Natural killer cell (primary cell): ENCODE measurements around the gene INPP5A. TPM values are rescaled to one million over a fixed set of nuclear protein-coding genes. Genes with fewer than 3 reads are reported as not detected.

Source experiments
- ATAC-seq, 3 donors: fragments of 150-1000 bp in 2 of 3; fragments of 200-7000 bp in 1 of 3; cut with Tn5 transposase; 1 replicate in 1 of 3; 2 replicates in 2 of 3; pipeline ENCODE4 v1.10.0; 2021; ENCODE audit warnings: mild to moderate bottlenecking in 2 of 3, moderate library complexity in 2 of 3
- DNase-seq, 2 donors: peaks; one replicate each; pipeline versions ENCODE4 v3.0.0 to v3.0.0-alpha.2; 2013 to 2021; ENCODE audit warnings: mixed read lengths in 1 of 2
- H3K27ac ChIP-seq: one replicate; pipeline ENCODE4 v1.5.1; 2013; ENCODE audit warnings: mild to moderate bottlenecking, low read length
- H3K27me3 ChIP-seq: one replicate; pipeline ENCODE4 v1.6.1; 2013; ENCODE audit warnings: low read length; ENCODE audit not compliant: control insufficient read depth, insufficient read depth
- H3K36me3 ChIP-seq: one replicate; pipeline ENCODE4 v1.6.1; 2013; ENCODE audit warnings: low read length; ENCODE audit not compliant: control insufficient read depth, insufficient read depth
- H3K4me1 ChIP-seq: one replicate; pipeline ENCODE4 v1.6.1; 2013; ENCODE audit warnings: low read length; ENCODE audit not compliant: control insufficient read depth, insufficient read depth
- H3K4me3 ChIP-seq: one replicate; pipeline ENCODE4 v1.5.1; 2013; ENCODE audit warnings: low read length
- H3K9me3 ChIP-seq: one replicate; pipeline ENCODE4 v1.6.1; 2013; ENCODE audit warnings: low read length; ENCODE audit not compliant: control insufficient read depth, insufficient read depth
- H3K27ac Mint-ChIP-seq, 2 donors: one replicate each; pipeline ENCODE4 v1.8.0; 2022; ENCODE audit warnings: mild to moderate bottlenecking in 2 of 2, mixed read lengths in 2 of 2, moderate library complexity in 1 of 2
- H3K27me3 Mint-ChIP-seq, 2 donors: one replicate each; pipeline ENCODE4 v1.8.0; 2022; ENCODE audit warnings: low read depth in 2 of 2, mixed read lengths in 2 of 2
- H3K36me3 Mint-ChIP-seq: one replicate; pipeline ENCODE4 v1.8.0; 2022; ENCODE audit warnings: mixed read lengths
- H3K4me1 Mint-ChIP-seq, 2 donors: one replicate each; pipeline ENCODE4 v1.8.0; 2022; ENCODE audit warnings: mixed read lengths in 2 of 2
- H3K4me3 Mint-ChIP-seq: one replicate; pipeline ENCODE4 v1.8.0; 2022; ENCODE audit warnings: mild to moderate bottlenecking, moderate library complexity, mixed read lengths
- H3K9me3 Mint-ChIP-seq, 2 donors: one replicate each; pipeline ENCODE4 v1.8.0; 2022; ENCODE audit warnings: mixed read lengths in 2 of 2
- CTCF ChIP-seq: fragments of 200-600 bp; IDR thresholded peaks from one replicate; pipeline ENCODE4 v1.8.0; 2022; ENCODE audit warnings: antibody characterized with exemption
- WGBS: methylation state at CpG from one replicate; pipeline ENCODE4 v1.1.7; 2013; ENCODE audit warnings: missing lambda C conversion rate; ENCODE audit not compliant: insufficient coverage; 5-methylcytosine and 5-hydroxymethylcytosine counted together
- intact Hi-C: fragments of 100-400 bp; cut with micrococcal nuclease; formaldehyde crosslinking; loops from one replicate; pipeline ENCODE4 v1.14.2; 2022
- total RNA-seq, 4 donors: library from RNA; stranded (reverse); fragments of 120-200 nt in 1 of 4; gene quantifications; one replicate each; pipeline versions ENCODE4 v1.2.3 to v1.2.4, GENCODE V29; 2013 to 2022

INPP5A gene
- total RNA-seq, 3 donors from 2014 or later (not counting 1 experiment from before 2014, with no cell fraction given): 12.6 to 38.6 (median 18.6) TPM

GRCh38 chr10:132639470-132639869, 101.9 kb downstream of the INPP5A start:
- Mint-ChIP-seq H3K9me3 (no peaks in the 10 kb centered on the region), H3K36me3 (no peaks in the 10 kb centered on the region), H3K4me3 (no peak overlapping the region), H3K27me3 (peaks cover 0 to 19% of the 10 kb centered on the region in 2 donors), H3K4me1 (peaks cover 14 to 16% of the 10 kb centered on the region in 2 donors), H3K27ac (no peak overlapping the region)
- no peaks in the 10 kb centered on the region for H3K9me3 ChIP-seq
- intact Hi-C loops: loop anchor here (10.0 kb wide), 1 partner anchor 255 kb away; no protein-coding TSS in a partner anchor
- H3K36me3 ChIP-seq: no peaks in the 10 kb centered on the region
- no peak for TF ChIP-seq CTCF
- ATAC-seq: no peak
- H3K27ac ChIP-seq: no peak overlapping the region
- no peak overlapping the region for H3K4me3 ChIP-seq
- no peaks in the 10 kb centered on the region for H3K4me1 ChIP-seq
- 96% methylated on average over 4 of the region's 4 CpGs for WGBS
- DNase-seq: no peak
- no peaks in the 10 kb centered on the region for H3K27me3 ChIP-seq

- Histone ChIP-seq H3K27me3 (no peaks in the 10 kb centered on the region), H3K4me3 (no peak overlapping the region), H3K27ac (no peak overlapping the region), H3K4me1 (no peaks in the 10 kb centered on the region), H3K9me3 (no peaks in the 10 kb centered on the region), H3K36me3 (no peaks in the 10 kb centered on the region)
- DNase-seq (no peak), ATAC-seq (no peak)
- H3K27ac Mint-ChIP-seq: no peak overlapping the region
- no peak overlapping the region for H3K4me3 Mint-ChIP-seq
- H3K36me3 Mint-ChIP-seq: no peaks in the 10 kb centered on the region
- H3K27me3 Mint-ChIP-seq: peaks cover 0 to 19% of the 10 kb centered on the region in 2 donors
- WGBS: 94% methylated on average over 29 of the region's 29 CpGs
- intact Hi-C loops: no loop called here
- H3K4me1 Mint-ChIP-seq: peaks cover 8 to 11% of the 10 kb centered on the region in 2 donors
- no peaks in the 10 kb centered on the region for H3K9me3 Mint-ChIP-seq
- no peak for TF ChIP-seq CTCF
Observed at GRCh38 chr10:132640326-132641125, 102.9 kb downstream of the INPP5A start.

- no peaks in the 10 kb centered on the region for H3K36me3 Mint-ChIP-seq
- H3K4me3 Mint-ChIP-seq: no peak overlapping the region
- intact Hi-C loops: no loop called here
- Histone ChIP-seq H3K36me3 (no peaks in the 10 kb centered on the region), H3K4me3 (no peak overlapping the region), H3K9me3 (no peaks in the 10 kb centered on the region), H3K4me1 (no peaks in the 10 kb centered on the region), H3K27me3 (no peaks in the 10 kb centered on the region), H3K27ac (no peak overlapping the region)
- DNase-seq: no peak
- peaks cover 8 to 11% of the 10 kb centered on the region in 2 donors for H3K4me1 Mint-ChIP-seq
- H3K27ac Mint-ChIP-seq: no peak overlapping the region
- no peak for TF ChIP-seq CTCF
- no peak for ATAC-seq
- no peaks in the 10 kb centered on the region for H3K9me3 Mint-ChIP-seq
- H3K27me3 Mint-ChIP-seq: peaks cover 0 to 19% of the 10 kb centered on the region in 2 donors
- 85% methylated on average over 8 of the region's 8 CpGs for WGBS
Observed at GRCh38 chr10:132641401-132641800, 103.8 kb downstream of the INPP5A start.
